HepG2 (cell line): Measurements from ENCODE around the gene TSNAX. TPM values are rescaled to one million over a fixed set of nuclear protein-coding genes. Genes with fewer than 3 reads are reported as not detected.

Source experiments
- ATAC-seq: fragments of 200-7000 bp; cut with Tn5 transposase; 3 replicates; pipeline ENCODE4 v1.9.1; 2020; ENCODE audit warnings: mild to moderate bottlenecking, moderate library complexity
- BruUV-seq: library from RNA; stranded (reverse); fragments of 400-500 nt; replicated peaks from 2 replicates; lab custom pipeline; 2021; lab: Mats Ljungman, UMichigan
- CTCF ChIA-PET: fragments of 300-600 bp; formaldehyde crosslinking; extraction: SDS; loops from one replicate; lab custom pipeline; 2021; ENCODE audit warnings: low total read pairs, inconsistent platforms, low intra/inter-chr PET ratio; lab: Yijun Ruan, JAX
- POLR2A ChIA-PET: fragments of 350-600 bp; sonication (Branson Sonifier 250); formaldehyde crosslinking; loops from one replicate; lab custom pipeline; 2020; ENCODE audit warnings: antibody characterized with exemption, inconsistent platforms; lab: Yijun Ruan, JAX
- DNase-seq: peaks from one replicate; pipeline ENCODE4 v3.0.0-alpha.2; 2015; ENCODE audit warnings: low spot score
- FAIRE-seq: peaks from 3 replicates; lab custom pipeline; 2011; peaks lifted over from hg19 to GRCh38; lab: Jason Lieb, UNC
- H2AFZ ChIP-seq: one replicate; pipeline ENCODE4 v1.6.1; 2011; ENCODE audit warnings: low read length, inconsistent platforms
- H3K27ac ChIP-seq: fragments of 300-600 bp; 3 replicates; pipeline ENCODE4 v1.8.0; 2011; ENCODE audit warnings: mixed run types, mild to moderate bottlenecking, mixed read lengths, low read length, inconsistent platforms; ENCODE audit not compliant: insufficient read depth; ENCODE audit errors: extremely low read length
- H3K27me3 ChIP-seq, 2 experiments: fragments of 200-600 bp in 1 of 2; 2 replicates in 1 of 2; 3 replicates in 1 of 2; pipeline versions ENCODE4 v1.6.0 to v1.8.0; 2011; ENCODE audit warnings: low read length in 2 of 2, mild to moderate bottlenecking in 2 of 2, moderate library complexity in 2 of 2, inconsistent platforms in 1 of 2; ENCODE audit not compliant: insufficient read depth in 2 of 2, control insufficient read depth in 1 of 2
- H3K36me3 ChIP-seq, 2 experiments: fragments of 200-600 bp in 1 of 2; replicated peaks in 1 of 2; 2 replicates in 1 of 2; 3 replicates in 1 of 2; pipeline versions ENCODE4 v1.5.1 to v1.8.0; 2011; ENCODE audit warnings: low read length in 2 of 2, inconsistent platforms in 1 of 2; ENCODE audit not compliant: insufficient read depth in 2 of 2, control insufficient read depth in 1 of 2
- H3K4me1 ChIP-seq: 2 replicates; pipeline ENCODE4 v1.5.1; 2012; ENCODE audit warnings: low read length, inconsistent platforms; ENCODE audit not compliant: insufficient read depth
- H3K4me2 ChIP-seq: 2 replicates; pipeline ENCODE4 v1.6.0; 2011; ENCODE audit warnings: low read depth, low read length, inconsistent platforms
- H3K4me3 ChIP-seq, 3 experiments: fragments of 200-600 bp in 1 of 3; sonication (generic), shearing (Covaris generic) in 1 of 3; replicated peaks in 1 of 3; 2 replicates each; pipeline ENCODE4 v1.5.1; 2011 to 2016; ENCODE audit warnings: low read length in 3 of 3, inconsistent platforms in 2 of 3, low read depth in 2 of 3, mild to moderate bottlenecking in 2 of 3, control low read depth in 1 of 3, mixed read lengths in 1 of 3; ENCODE audit not compliant: insufficient read depth in 1 of 3
- H3K79me2 ChIP-seq: one replicate; pipeline ENCODE4 v1.6.1; 2011; ENCODE audit warnings: low read length, inconsistent platforms; ENCODE audit not compliant: insufficient read depth
- H3K9ac ChIP-seq: 2 replicates; pipeline ENCODE4 v1.6.0; 2011; ENCODE audit warnings: mild to moderate bottlenecking, low read depth, low read length, inconsistent platforms; ENCODE audit not compliant: insufficient read depth
- H3K9me3 ChIP-seq: 2 replicates; pipeline ENCODE4 v1.5.1; 2012; ENCODE audit warnings: mild to moderate bottlenecking, low read length
- H4K20me1 ChIP-seq: 2 replicates; pipeline ENCODE4 v1.6.0; 2011; ENCODE audit warnings: inconsistent platforms, mild to moderate bottlenecking, low read length, moderate library complexity; ENCODE audit not compliant: insufficient read depth
- DNMT1 ChIP-seq: sonication (generic); formaldehyde crosslinking; IDR thresholded peaks from 2 replicates; pipeline ENCODE4 v1.5.1; 2020; ENCODE audit warnings: mild to moderate bottlenecking, missing genetic modification reagents
- KDM4B ChIP-seq: sonication (generic); formaldehyde crosslinking; IDR thresholded peaks from 2 replicates; pipeline ENCODE4 v1.4.0; 2020; ENCODE audit warnings: missing genetic modification reagents
- MED13 ChIP-seq: sonication (generic); formaldehyde crosslinking; IDR thresholded peaks from 2 replicates; pipeline ENCODE4 v1.5.0; 2020; ENCODE audit warnings: missing genetic modification reagents
- NFKB2 ChIP-seq: sonication (generic); formaldehyde crosslinking; IDR thresholded peaks from 2 replicates; pipeline ENCODE4 v1.4.0; 2020; ENCODE audit warnings: missing genetic modification reagents, borderline replicate concordance
- PREB ChIP-seq: sonication (generic); formaldehyde crosslinking; IDR thresholded peaks from 2 replicates; pipeline ENCODE4 v1.4.0; 2020; ENCODE audit warnings: missing genetic modification reagents
- SSRP1 ChIP-seq: IDR thresholded peaks from 2 replicates; pipeline ENCODE4 v1.6.1; 2016; ENCODE audit warnings: control low read depth
- ZNF879 ChIP-seq: sonication (generic); formaldehyde crosslinking; IDR thresholded peaks from 2 replicates; pipeline ENCODE4 v1.8.1; 2023; ENCODE audit warnings: missing genetic modification reagents
- ZSCAN9 ChIP-seq: IDR thresholded peaks from 2 replicates; pipeline ENCODE4 v1.6.1; 2016; ENCODE audit warnings: borderline replicate concordance
- WGBS: methylation state at CpG from one replicate; pipeline ENCODE4 v1.1.6; 2017; ENCODE audit warnings: low lambda C conversion rate; 5-methylcytosine and 5-hydroxymethylcytosine counted together
- in situ Hi-C: cut with HindIII; loops from 2 replicates; pipeline ENCODE4 v1.10.0; 2017; ENCODE audit warnings: low pct_unique_long_range_greater_than_20kb; ENCODE audit not compliant: extremely low pct_ligation_motif_present
- intact Hi-C: fragments of 100-400 bp; cut with micrococcal nuclease; formaldehyde crosslinking; loops from one replicate; pipeline ENCODE4 v1.10.0; 2022; ENCODE audit not compliant: unreplicated experiment
- polyA plus RNA-seq, 8 experiments: library from polyadenylated mRNA; depleted of rRNA in 3 of 8; stranded (reverse) in 7 of 8; unstranded in 1 of 8; fragments of >200 nt; fragmentation: Illumina TruSeq in 4 of 8; extraction: Trizol in 4 of 8; gene quantifications; 2 replicates each; pipeline versions ENCODE4 v1.2.1 to v1.2.3, GENCODE V29; 2011 to 2016; ENCODE audit warnings: low read depth in 4 of 8, missing spikeins in 1 of 8, mixed read lengths in 1 of 8; ENCODE audit not compliant: insufficient read depth in 1 of 8
- total RNA-seq, 5 experiments: library from RNA; depleted of rRNA; stranded (reverse); fragments of >200 nt; fragmentation: Illumina TruSeq; extraction: Trizol; gene quantifications; 2 replicates each; pipeline ENCODE4 v1.2.3, GENCODE V29; 2016; ENCODE audit warnings: low read depth in 1 of 5
- TF ChIP-seq, protein P1 (sequence below): sonication (generic); formaldehyde crosslinking; IDR thresholded peaks from 2 replicates; pipeline ENCODE4 v1.5.0; 2020; ENCODE audit warnings: mild to moderate bottlenecking, low read depth, missing genetic modification reagents, borderline replicate concordance

Gene TSNAX
- total and polyA plus RNA-seq, 2 of the 13 experiments (the other 11 are each of a cell fraction or from before 2014, with no cell fraction given), result 13.2 to 46.2 TPM

DNA sequence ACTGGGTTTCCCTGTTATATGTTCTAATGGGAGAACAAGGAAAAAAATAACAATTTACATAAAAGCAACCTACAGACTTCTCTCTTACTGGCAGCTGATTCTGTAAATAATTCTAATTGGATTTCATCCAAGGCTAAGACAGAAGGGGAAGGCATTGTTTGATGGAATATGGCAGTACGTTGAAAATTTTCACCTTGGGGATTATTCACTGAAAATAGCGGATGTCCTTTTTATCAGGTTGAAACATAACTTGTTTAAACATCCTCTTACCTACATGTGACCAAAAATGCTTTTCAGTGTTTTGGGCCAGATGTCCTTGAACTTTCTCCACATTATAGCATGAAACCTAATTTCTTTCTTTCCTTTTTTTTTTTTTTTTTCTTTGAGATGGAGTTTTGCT lies 24.9 kb downstream of the TSNAX start:
- DNase-seq (no peak), FAIRE-seq (no peak), ATAC-seq (no peak)
- no TSS peak for BruUV-seq
- Histone ChIP-seq H3K36me3 (peaks cover 3 to 16% of the 10 kb centered on the region in 2 experiments; a peak in 2 of 5 replicates), H3K4me3 (no peak overlapping the region), H3K27ac (no peak overlapping the region), H3K4me1 (peaks cover 10% of the 10 kb centered on the region), H4K20me1 (peaks cover 3% of the 10 kb centered on the region; the same call in 1 of the 2 replicates), H3K9ac (no peak overlapping the region), H3K9me3 (no peaks in the 10 kb centered on the region), H3K4me2 (no peak overlapping the region), H3K27me3 (no peaks in the 10 kb centered on the region), H3K79me2 (peaks cover 18% of the 10 kb centered on the region), H2AFZ (no peak overlapping the region)
- no peak for TF ChIP-seq ZNF879 (CRISPR knock-in tag)
- TF ChIP-seq, protein P1, sequence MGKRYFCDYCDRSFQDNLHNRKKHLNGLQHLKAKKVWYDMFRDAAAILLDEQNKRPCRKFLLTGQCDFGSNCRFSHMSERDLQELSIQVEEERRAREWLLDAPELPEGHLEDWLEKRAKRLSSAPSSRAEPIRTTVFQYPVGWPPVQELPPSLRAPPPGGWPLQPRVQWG (CRISPR knock-in tag), result no peak
- TF ChIP-seq SSRP1 (CRISPR knock-in tag), result no peak
- no peak for TF ChIP-seq DNMT1
- TF ChIP-seq KDM4B (CRISPR knock-in tag), result no peak
- no peak for TF ChIP-seq NFKB2
- TF ChIP-seq ZSCAN9, result no peak
- TF ChIP-seq PREB, result no peak
- no peak for TF ChIP-seq MED13
- intact Hi-C loops (loop anchor here (5.0 kb wide), 1 partner anchor 131 kb away; the partner anchor contains the start of gene EGLN1), in situ Hi-C loops (no loop called here)
- 85% methylated on average over 2 of the region's 2 CpGs for WGBS
- ChIA-PET CTCF (no interaction called here), POLR2A (no interaction called here)
